GM18858 (cell line): ENCODE data around the gene NELFB.

Source experiments
- ATAC-seq: cut with Tn5 transposase; IDR thresholded peaks from one replicate; pipeline ENCODE4 v1.9.1; 2021; ENCODE audit not compliant: unreplicated experiment

NELFB gene

DNA sequence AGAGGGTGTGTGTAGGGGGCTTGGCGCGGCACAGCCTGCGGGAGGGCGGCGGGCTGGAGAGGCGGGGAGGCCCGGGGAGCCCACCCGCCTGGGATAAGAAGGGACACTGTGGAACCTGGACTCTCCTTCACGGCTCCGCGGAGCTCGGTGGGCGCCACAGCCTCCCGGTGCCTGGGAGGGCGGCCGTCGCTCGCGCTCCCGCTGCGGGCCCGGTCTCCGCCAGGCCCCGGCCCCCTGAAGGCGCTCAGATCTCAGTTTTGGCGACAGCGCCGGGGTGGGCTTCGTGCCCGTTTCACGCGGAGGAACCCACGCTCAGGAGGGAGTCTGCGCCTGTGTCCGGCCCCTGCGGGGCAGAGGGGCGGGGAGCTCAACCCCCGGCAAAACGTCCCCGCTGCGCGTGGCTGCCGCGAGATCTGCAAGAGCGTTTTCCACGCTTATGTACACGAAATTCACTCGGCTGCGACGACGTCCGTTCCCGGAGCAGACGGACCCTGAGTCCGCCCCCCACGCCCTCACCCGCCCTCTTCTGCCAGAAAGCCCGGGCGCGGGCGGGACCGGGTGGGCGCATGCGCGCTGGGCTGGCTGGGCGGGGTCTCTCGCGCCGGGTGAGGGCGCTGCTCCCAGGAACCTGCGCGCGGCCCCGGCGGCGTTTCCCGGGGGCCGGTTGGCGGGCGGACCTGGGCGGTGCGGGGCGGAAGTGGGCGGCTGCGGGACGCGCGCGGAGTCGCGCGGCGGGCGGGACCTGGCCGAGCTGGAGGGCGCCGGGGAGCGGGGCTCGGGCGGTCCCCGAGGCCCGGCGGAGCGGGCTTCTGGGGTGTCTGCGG is at the start of gene NELFB:
TSS of gene NELFB (plus strand) at position 704 of the 824 bp plus-strand sequence.
- ATAC-seq: peak; percentile 44

DNA sequence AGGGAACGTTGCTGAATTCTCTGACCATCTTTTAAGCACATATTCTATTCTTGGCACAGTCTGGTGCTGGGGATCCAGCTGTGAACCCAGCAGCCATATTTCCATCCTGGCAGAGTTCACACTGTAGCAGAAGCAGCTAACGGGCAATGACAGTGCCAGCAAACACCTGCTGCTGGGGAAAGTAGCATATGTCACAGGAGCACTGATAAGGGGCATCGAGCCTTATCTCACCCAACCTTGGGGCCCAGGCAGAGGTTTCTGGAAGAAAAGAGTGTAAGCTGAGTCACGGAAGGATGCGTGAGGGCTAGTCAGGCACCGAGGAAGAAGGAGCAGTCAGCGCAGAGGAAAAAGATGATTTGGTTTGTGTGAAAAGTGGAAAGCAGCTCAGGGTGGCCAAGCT is 48.5 kb upstream of the NELFB start:
- ATAC-seq: no peak

DNA sequence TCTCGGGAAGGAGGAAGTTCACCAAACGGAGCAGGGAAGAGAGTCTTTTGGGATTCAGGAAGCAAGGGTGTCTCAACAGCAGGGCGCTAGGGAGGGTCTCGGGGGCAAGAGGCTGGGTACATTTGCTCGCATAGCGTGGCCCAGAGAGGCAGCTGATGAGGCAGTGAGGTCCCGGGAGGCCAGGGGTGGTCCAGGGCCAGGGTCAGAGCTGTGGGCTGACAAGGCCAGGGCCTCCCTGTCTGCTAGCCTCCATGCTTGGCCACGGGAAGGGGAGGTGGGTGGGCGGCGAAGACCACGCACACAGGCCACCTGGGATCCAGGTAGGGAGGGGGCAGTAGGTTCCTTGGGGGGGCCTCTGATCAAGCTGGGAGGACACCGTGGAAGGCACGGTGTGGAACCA is 43.6 kb upstream of the NELFB start:
- ATAC-seq: no peak

- no peak for ATAC-seq
Measured at GRCh38 chr9:137212520-137212919, 42.6 kb upstream of the NELFB start.

DNA sequence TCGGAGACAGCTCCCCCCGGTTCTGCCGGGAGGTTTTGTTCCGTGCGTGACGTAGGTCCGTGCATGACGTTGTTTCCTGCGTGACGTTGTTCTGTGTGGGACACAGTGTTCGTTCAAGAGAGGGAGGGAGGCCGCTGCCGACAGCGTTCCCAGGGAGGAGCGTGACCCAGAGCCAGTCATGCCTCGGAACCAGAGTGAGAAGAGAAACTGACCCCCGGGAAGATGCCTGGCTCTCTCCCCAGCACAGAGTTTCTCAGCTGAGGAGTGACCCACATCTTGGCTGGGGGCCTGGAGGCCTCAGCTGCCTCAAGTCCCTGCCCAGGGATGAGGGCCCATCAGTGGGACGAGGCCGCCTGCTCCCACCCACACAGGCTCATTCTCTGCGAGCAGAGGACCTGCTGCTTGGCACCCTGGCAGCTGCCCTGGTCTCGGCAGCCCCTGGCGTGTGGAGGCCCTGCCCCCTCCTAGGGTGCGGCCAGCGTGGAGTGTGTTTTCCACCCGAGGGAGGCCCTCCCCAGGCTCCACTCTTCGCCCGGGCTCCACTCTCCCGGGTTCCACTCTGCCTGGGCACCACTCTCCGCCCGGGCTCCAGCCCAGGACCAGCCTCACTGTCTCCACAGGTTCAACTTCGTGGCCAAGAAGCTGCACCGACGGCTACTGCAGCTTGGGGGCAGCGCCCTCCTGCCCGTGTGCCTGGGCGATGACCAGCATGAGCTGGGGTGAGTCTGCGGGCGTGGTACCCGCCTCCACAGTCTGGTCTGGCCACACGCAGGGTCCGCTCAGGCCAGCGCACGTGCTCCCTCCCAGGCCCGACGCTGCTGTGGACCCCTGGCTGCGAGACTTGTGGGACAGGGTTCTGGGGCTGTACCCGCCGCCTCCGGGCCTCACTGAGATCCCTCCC is 41.7 kb upstream of the NELFB start:
- no peak for ATAC-seq

DNA sequence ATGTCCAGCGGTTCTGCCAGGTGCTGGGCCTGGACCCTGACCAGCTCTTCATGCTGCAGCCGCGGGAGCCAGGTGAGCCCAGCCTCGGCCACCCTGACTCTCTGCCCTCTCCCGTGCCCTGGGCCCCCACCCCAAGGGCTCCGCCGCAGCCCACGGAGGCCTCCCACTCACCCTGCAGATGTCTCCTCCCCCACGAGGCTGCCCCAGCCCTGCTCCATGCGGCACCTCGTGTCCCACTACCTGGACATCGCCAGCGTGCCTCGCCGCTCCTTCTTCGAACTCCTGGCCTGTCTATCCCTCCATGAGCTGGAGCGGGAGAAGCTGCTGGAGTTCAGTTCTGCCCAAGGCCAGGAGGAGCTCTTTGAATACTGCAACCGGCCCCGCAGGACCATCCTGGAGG is 40.5 kb upstream of the NELFB start:
- ATAC-seq: no peak

- no peak for ATAC-seq
Measured at GRCh38 chr9:137215196-137215986, 39.7 kb upstream of the NELFB start.

DNA sequence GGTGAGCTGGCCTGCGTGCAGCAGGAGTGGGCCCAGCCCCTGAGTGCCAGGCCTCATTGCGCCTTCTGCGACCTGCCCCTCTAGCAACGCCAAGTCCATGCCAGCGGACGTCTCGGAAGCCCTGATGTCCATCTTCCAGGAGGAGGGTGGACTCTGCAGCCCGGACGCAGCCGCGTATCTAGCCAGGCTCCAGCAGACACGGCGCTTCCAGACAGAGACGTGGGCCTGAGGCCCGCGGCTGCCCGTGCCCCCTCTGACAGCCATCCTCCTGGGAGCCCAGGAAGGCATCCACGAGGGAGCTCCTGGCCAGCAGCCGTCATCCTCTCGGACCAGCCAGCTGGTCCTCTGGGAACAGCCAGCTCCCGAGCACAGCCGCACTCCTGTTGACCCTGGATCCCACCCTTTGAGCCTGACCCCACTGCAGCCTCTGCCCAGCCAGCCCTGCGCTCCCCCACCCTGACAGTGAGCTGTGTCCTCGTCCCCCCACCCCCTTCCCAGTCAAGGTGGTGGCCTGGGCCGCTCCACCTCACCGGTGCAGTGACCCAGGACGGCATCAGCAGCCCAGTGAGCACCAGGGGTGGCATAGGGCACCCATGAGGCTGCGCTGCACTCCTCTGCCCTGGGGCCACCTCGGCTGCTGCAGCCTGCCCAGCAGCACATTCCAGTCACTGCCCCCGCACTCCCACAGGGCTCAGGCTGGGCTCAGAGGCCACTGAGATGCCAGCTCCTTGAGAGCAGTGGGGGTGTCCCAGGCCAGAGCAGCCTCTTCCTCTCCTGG is 38.8 kb upstream of the NELFB start:
- ATAC-seq: no peak

DNA sequence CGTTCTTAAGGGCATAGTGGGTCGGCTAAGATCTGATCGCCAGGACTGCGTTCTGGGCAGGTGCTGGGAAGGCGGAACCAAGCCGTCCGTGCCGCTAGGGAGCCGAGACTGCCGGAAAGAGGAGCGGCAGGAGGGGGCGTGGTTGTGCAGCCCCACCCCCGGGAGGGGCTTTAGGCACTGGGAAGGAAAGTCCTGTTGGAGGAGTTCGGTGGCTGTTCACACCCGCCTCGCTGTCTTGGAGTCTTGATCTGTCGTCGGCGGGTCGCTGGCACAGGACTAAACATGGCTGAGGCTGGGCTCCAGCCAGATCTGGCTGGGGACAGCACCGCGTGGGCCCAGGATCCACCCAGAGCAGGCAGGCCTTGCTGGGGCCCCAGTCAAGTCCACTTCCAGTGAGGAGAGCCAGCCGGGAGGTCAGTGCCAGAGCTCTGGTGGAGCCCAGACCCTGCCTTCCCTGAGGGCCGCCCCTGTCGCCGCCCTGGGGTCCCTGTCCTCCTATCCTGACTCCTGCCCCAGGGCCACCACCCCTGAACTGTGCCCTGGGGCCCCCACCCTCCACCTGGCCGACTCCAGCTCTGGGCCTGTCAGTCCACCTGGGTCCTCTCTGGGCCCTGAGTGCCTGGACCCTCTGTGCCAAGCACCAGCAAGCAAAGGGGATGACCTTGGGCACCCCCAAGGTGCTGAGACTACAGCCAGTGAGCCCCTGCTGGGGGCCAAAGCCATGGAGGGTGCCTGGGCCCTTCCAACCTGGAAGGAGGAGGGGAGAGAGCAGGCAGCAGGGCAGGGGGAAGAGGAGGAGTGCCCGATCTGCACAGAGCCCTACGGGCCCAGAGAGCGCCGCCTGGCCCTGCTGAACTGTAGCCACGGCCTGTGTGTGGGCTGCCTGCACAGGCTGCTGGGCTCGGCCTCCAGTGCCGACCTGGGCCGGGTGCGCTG is 37.6 kb upstream of the NELFB start:
- ATAC-seq: no peak

GRCh38 chr9:137218212-137218753 is 36.8 kb upstream of the NELFB start:
- ATAC-seq: no peak

GRCh38 chr9:137218754-137219271 is 36.3 kb upstream of the NELFB start:
- no peak for ATAC-seq

DNA sequence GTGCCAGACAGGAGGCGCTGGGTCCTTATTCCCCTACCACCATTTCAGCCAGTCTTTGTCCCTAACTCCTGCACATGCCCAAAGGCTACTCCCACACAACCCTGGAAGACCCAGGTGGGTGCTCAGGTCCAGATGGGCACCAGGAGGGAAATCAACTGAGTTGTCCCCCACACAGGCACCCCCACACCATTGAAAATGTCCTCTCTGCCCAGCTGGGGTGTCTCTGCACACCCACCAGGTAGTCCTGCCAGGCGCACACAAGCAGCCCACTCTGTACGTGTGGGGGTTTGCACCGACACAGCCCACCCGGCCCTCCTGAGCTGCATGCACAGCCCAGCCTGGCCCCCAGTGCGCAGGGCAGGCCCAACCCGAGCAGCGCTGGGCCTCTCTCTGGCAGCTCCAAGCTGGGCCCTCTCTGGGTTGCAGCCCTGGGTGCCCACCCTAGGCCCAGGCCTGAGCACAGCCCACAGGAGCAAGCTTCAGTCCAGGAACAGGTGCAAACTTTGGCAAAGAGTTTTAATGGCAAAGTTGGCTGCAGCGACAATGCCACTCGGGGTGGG is 35.3 kb upstream of the NELFB start:
- no peak for ATAC-seq

GRCh38 chr9:137220317-137221094 is 34.6 kb upstream of the NELFB start:
- no peak for ATAC-seq

GRCh38 chr9:137221095-137221505 is 34.0 kb upstream of the NELFB start:
- ATAC-seq: no peak

- no peak for ATAC-seq
Measured at GRCh38 chr9:137221506-137222111, 33.5 kb upstream of the NELFB start.

- no peak for ATAC-seq
Measured at GRCh38 chr9:137222190-137223077, 32.7 kb upstream of the NELFB start, which contains the start of gene RNF208. Gene RNF208 (minus strand): TSS chr9:137222240. CDS start chr9:137221212, 1,028 bp downstream.
